Suppressor macrophage (primary cell): ENCODE results near the gene KLF16.

ENCODE experiments used
- DNase-seq, 4 experiments: peaks; one replicate each; pipeline ENCODE4 v3.0.0-alpha.2; 2020 to 2022

Gene KLF16

GRCh38 chr19:1867349-1867724 is 4.0 kb upstream of the KLF16 start:
- DNase-seq: no peak

- no peak for DNase-seq
Measured at GRCh38 chr19:1866693-1867348, 3.4 kb upstream of the KLF16 start.

GRCh38 chr19:1865172-1866010 is 2.0 kb upstream of the KLF16 start:
- DNase-seq: no peak

- peak; percentile 84 to 93 (median 88) for DNase-seq
Measured at GRCh38 chr19:1864480-1865171, 1.2 kb upstream of the KLF16 start.

GRCh38 chr19:1863638-1864479 is 480 bp upstream of the KLF16 start:
- DNase-seq: peak; percentile 97 to 99 (median 98)

GRCh38 chr19:1862424-1863327 is 703 bp downstream of the KLF16 start:
- peak; percentile 45 to 83 (median 64) for DNase-seq

GRCh38 chr19:1862068-1862423 is 1.3 kb downstream of the KLF16 start:
- no peak for DNase-seq

GRCh38 chr19:1861599-1862031 is 1.8 kb downstream of the KLF16 start:
- peak in 3 of 4 experiments; percentile 35 to 52 (median 39) for DNase-seq

GRCh38 chr19:1860821-1861598 is 2.4 kb downstream of the KLF16 start:
- no peak for DNase-seq

- peak; percentile 61 to 83 (median 79) for DNase-seq
Measured at GRCh38 chr19:1860042-1860775, 3.2 kb downstream of the KLF16 start.

GRCh38 chr19:1859331-1859781 is 4.0 kb downstream of the KLF16 start:
- DNase-seq: no peak

- DNase-seq: no peak
Measured at GRCh38 chr19:1858412-1859081, 4.8 kb downstream of the KLF16 start.

- peak; percentile 60 to 79 (median 75) for DNase-seq
Measured at GRCh38 chr19:1857648-1858326, 5.6 kb downstream of the KLF16 start.

- DNase-seq: peak; percentile 92 to 96 (median 96)
Measured at GRCh38 chr19:1856698-1857603, 6.4 kb downstream of the KLF16 start.

GRCh38 chr19:1856345-1856697 is 7.1 kb downstream of the KLF16 start:
- DNase-seq: peak in 1 of 4 experiments; percentile 32

GRCh38 chr19:1855828-1856255 is 7.5 kb downstream of the KLF16 start:
- DNase-seq: peak; percentile 51 to 77 (median 71)
